ENCODE data around the gene LAGE3. TPM values are rescaled to one million over a fixed set of nuclear protein-coding genes. Genes with fewer than 3 reads are reported as not detected.
A peak's percentile ranks its signal among the peaks of the same experiment; 100 is the strongest.

Gene LAGE3
- total and polyA plus RNA-seq, 2 of the 13 experiments (the other 11 are each of a cell fraction or from before 2014, with no cell fraction given), result 7.6 to 12.7 TPM

DNA sequence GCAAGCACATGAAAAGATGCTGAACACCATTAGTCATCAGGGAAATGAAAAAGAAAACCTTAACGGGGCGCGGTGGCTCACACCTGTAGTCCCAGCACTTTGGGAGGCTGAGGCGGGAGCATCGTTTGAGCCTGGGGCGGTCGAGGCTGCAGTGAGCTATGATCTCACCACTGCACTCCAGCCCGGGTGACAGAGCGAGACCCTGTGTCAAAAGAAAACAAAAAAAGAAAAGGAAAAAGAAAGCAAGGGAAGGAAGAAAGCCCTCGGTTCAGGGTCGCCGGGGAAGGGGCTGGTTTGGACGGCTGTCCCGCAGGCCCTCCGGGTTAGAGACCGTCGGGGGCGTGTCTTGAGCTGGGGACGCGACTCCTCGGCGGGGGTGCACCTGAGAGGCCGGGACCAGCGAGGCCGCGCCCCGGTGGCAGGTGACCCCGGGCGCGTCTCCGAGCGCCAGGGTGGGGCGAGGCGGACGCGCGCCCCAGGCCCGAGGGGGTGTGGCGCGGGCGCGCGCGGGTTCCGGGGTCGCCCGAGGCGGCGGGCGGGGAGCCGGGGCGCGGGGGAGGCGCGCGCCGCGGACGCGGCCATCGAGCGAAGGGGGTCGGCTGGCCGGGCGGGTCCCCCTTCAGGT is 21.5 kb downstream of the LAGE3 start (continued):
- TF ChIP-seq, protein P1, sequence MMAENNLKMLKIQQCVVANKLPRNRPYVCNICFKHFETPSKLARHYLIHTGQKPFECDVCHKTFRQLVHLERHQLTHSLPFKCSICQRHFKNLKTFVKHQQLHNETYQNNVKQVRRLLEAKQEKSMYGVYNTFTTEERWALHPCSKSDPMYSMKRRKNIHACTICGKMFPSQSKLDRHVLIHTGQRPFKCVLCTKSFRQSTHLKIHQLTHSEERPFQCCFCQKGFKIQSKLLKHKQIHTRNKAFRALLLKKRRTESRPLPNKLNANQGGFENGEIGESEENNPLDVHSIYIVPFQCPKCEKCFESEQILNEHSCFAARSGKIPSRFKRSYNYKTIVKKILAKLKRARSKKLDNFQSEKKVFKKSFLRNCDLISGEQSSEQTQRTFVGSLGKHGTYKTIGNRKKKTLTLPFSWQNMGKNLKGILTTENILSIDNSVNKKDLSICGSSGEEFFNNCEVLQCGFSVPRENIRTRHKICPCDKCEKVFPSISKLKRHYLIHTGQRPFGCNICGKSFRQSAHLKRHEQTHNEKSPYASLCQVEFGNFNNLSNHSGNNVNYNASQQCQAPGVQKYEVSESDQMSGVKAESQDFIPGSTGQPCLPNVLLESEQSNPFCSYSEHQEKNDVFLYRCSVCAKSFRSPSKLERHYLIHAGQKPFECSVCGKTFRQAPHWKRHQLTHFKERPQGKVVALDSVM (CRISPR knock-in tag; IDR thresholded peaks at IDR 0.05), result peak; percentile 77
- no peak for TF ChIP-seq ZNF496 (CRISPR knock-in tag; IDR thresholded peaks at IDR 0.05; ENCODE audit: insufficient replicate concordance)
- TF ChIP-seq SMARCE1 (IDR thresholded peaks at IDR 0.05; ENCODE audit: borderline replicate concordance), result no peak
- TF ChIP-seq NCOA1 (CRISPR knock-in tag; IDR thresholded peaks at IDR 0.05), result no peak
- no peak for TF ChIP-seq RELA (CRISPR knock-in tag; IDR thresholded peaks at IDR 0.05)
- TF ChIP-seq KLF13 (CRISPR knock-in tag; IDR thresholded peaks at IDR 0.05), result no peak
- TF ChIP-seq DDIT3 (CRISPR knock-in tag; IDR thresholded peaks at IDR 0.05), result no peak
- no peak for TF ChIP-seq ZNF260 (CRISPR knock-in tag; IDR thresholded peaks at IDR 0.05; ENCODE audit: borderline replicate concordance, low read depth)
- TF ChIP-seq BHLHE40 (IDR thresholded peaks at IDR 0.05; ENCODE audit: low read length), result peak; percentile 34; the same call in 1 of the 2 replicates
- no peak for TF ChIP-seq ZNF138 (CRISPR knock-in tag; IDR thresholded peaks at IDR 0.05; ENCODE audit: low read depth)
- TF ChIP-seq, protein P2, sequence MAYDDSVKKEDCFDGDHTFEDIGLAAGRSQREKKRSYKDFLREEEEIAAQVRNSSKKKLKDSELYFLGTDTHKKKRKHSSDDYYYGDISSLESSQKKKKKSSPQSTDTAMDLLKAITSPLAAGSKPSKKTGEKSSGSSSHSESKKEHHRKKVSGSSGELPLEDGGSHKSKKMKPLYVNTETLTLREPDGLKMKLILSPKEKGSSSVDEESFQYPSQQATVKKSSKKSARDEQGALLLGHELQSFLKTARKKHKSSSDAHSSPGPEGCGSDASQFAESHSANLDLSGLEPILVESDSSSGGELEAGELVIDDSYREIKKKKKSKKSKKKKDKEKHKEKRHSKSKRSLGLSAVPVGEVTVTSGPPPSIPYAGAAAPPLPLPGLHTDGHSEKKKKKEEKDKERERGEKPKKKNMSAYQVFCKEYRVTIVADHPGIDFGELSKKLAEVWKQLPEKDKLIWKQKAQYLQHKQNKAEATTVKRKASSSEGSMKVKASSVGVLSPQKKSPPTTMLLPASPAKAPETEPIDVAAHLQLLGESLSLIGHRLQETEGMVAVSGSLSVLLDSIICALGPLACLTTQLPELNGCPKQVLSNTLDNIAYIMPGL (CRISPR knock-in tag; IDR thresholded peaks at IDR 0.05; ENCODE audit: borderline replicate concordance in 1 of 2, low read depth in 1 of 2), result no peak
- TF ChIP-seq FUBP1 (CRISPR knock-in tag; IDR thresholded peaks at IDR 0.05; ENCODE audit: borderline replicate concordance), result no peak
- no peak for TF ChIP-seq LCORL (IDR thresholded peaks at IDR 0.05)
- TF ChIP-seq LCORL (CRISPR knock-in tag; IDR thresholded peaks at IDR 0.05), result no peak
- TF ChIP-seq RFXANK (CRISPR knock-in tag; IDR thresholded peaks at IDR 0.05), result no peak
- TF ChIP-seq KDM3A (CRISPR knock-in tag; IDR thresholded peaks at IDR 0.05; ENCODE audit: low read depth), result no peak
- no peak for TF ChIP-seq TBP (CRISPR knock-in tag; IDR thresholded peaks at IDR 0.05)
- no peak for TF ChIP-seq KAT7 (CRISPR knock-in tag; IDR thresholded peaks at IDR 0.05; ENCODE audit: borderline replicate concordance)
- TF ChIP-seq ZNF672 (CRISPR knock-in tag; IDR thresholded peaks at IDR 0.05), result no peak
- TF ChIP-seq KMT2A (CRISPR knock-in tag; IDR thresholded peaks at IDR 0.05), result no peak
- TF ChIP-seq RXRB (CRISPR knock-in tag; IDR thresholded peaks at IDR 0.05; ENCODE audit: borderline replicate concordance), result no peak
- no peak for TF ChIP-seq ZMYM2 (CRISPR knock-in tag; IDR thresholded peaks at IDR 0.05)
- TF ChIP-seq ZNF777 (CRISPR knock-in tag; IDR thresholded peaks at IDR 0.05), result peak; percentile 61; the same call in 1 of the 2 replicates
- no peak for TF ChIP-seq ZNF232 (CRISPR knock-in tag; IDR thresholded peaks at IDR 0.05; ENCODE audit: borderline replicate concordance)
- no peak for TF ChIP-seq NKX3-1 (CRISPR knock-in tag; IDR thresholded peaks at IDR 0.05)
- TF ChIP-seq MEIS2 (CRISPR knock-in tag; IDR thresholded peaks at IDR 0.05), result no peak
